OCI-LY1 (cell line): ENCODE results near the gene CLN6.

Experiments
- CTCF ChIP-seq: fragments of 200-600 bp; sonication (generic), shearing (Covaris generic); IDR thresholded peaks from 2 replicates; pipeline ENCODE4 v1.5.1; 2017; ENCODE audit warnings: mild to moderate bottlenecking, antibody characterized with exemption, low read length, moderate library complexity, mixed read lengths
- EZH2 ChIP-seq: fragments of 200-600 bp; sonication (generic), shearing (Covaris generic); IDR thresholded peaks from 2 replicates; pipeline ENCODE4 v1.8.0; 2017; ENCODE audit warnings: borderline replicate concordance, mixed run types, mild to moderate bottlenecking, antibody characterized with exemption, low read length, moderate library complexity, mixed read lengths

GRCh38 chr15:68232449-68232848, 2.9 kb upstream of the CLN6 start:
- TF ChIP-seq EZH2 (no peak), CTCF (no peak)
